GM12873 (cell line): ENCODE data around the gene CMTM8.

Source experiments
- TF ChIP-seq, protein P1 (sequence below): IDR thresholded peaks from 2 replicates; pipeline ENCODE4 v1.5.1; 2012; ENCODE audit warnings: low read depth, mild to moderate bottlenecking, moderate library complexity, low read length, control low read depth; ENCODE audit not compliant: insufficient read depth; ENCODE audit errors: missing control alignments

Gene CMTM8

DNA sequence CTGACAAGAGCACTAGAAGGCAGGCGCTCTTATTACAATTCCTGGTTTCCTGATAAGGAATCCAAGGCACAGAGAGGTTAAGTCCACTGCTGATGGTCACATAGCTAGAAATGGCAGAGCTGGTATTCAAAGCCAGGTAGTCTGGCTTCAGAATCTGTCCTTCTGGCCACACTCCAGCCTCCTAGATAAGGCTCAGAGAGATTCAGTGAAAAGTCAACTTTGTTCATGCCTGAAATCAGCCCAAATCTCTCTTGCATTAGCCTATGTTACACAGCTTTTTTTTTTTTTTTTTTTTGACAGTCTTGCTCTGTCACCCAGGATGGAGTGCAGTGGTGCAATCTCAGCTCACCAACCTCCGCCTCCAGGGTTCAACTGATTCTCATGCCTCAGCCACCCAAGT is 21.1 kb upstream of the CMTM8 start:
- TF ChIP-seq, protein P1, sequence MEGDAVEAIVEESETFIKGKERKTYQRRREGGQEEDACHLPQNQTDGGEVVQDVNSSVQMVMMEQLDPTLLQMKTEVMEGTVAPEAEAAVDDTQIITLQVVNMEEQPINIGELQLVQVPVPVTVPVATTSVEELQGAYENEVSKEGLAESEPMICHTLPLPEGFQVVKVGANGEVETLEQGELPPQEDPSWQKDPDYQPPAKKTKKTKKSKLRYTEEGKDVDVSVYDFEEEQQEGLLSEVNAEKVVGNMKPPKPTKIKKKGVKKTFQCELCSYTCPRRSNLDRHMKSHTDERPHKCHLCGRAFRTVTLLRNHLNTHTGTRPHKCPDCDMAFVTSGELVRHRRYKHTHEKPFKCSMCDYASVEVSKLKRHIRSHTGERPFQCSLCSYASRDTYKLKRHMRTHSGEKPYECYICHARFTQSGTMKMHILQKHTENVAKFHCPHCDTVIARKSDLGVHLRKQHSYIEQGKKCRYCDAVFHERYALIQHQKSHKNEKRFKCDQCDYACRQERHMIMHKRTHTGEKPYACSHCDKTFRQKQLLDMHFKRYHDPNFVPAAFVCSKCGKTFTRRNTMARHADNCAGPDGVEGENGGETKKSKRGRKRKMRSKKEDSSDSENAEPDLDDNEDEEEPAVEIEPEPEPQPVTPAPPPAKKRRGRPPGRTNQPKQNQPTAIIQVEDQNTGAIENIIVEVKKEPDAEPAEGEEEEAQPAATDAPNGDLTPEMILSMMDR, result no peak

DNA sequence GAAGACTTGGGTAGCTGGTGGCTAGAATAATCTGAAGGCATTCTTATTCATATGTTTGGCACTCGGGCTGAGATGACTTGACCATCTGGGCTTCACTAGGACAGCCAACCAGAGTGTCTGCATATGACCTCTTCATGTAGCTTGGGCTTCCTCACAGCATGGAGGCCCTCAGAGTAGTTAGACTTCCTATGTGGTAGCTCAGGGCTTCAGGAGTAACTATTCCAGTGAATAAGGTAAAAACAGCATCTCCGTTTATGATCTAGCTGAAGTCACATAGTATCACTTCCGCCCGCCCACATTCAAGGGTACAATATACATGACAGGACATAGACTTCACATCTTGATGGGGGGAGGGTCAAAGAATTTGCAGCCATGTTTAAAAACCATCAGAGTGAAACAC is 18.9 kb upstream of the CMTM8 start:
- TF ChIP-seq, protein P1, result no peak

GRCh38 chr3:32220006-32220405 is 18.5 kb upstream of the CMTM8 start:
- TF ChIP-seq, protein P1, result no peak

DNA sequence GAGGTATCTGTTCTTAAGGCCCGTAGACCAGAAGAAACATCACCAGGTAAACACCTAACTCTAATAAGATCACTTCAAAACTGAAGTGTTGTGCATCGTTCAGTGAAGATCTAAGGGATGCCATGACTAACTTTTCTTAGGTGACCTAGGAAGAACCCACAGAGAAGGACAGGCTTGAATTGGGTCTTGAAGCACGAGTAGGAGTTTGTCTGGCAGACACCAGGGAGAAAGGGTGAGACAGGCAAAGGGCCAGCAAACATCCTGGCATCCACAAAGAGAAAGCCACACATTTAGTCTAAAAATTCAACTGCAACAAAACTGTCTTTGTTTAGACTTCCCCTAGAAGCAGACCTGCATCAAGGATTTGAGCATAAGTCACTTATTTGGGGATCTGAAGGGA is 15.5 kb upstream of the CMTM8 start:
- TF ChIP-seq, protein P1, result no peak

DNA sequence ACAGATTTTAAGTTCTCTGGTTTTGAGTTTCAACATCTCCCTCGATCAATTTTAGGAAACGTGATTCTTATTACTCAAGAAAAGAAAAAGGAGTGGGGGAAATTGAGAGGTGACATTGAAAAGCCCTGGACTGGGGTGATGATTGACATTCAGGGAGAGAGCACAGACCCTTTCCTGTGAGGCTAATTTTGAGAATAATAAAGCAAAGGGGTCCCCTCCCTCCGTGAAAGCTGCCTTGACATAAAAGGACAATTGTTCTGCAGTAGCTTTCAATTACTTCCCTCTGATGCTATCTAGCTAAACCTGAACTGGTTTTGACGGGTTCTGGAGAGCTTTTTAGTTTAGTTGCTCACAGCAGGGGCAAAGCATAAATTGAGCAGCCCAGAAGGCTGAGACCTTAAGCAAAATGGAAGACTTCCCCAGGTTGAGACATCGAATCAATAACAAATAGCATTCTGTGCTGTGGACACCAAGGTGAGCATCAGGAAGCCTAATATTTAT is 14.4 kb upstream of the CMTM8 start:
- TF ChIP-seq, protein P1, result no peak

DNA sequence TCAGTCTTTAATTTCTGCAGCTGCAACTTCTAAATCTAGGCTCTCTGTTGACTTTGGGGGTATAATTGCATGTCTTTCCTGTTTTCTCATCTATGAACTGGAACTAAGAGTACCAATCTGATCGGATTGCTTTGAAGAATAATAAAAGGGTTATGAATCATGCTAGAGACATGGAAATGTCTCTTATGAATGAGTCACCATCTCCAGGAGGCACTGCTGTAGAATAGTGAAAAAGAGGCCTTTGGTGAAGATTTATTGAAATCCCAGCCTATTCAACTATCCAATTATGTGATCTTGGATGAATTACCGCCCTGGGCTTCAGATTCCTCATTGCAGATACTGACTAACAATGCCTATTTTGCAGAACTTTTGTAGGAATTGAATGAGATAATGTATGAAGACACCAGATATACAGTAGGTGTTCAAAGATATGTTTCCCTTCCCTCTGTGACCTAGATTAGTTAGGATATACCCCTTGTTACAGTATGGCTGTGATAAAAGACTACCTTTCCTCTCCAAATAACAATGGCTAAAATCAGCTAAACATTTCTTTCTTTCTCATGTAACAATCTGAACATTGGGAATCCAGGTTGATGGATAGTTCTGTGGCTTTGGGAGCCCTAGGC is 11.5 kb upstream of the CMTM8 start:
- TF ChIP-seq, protein P1, result no peak

DNA sequence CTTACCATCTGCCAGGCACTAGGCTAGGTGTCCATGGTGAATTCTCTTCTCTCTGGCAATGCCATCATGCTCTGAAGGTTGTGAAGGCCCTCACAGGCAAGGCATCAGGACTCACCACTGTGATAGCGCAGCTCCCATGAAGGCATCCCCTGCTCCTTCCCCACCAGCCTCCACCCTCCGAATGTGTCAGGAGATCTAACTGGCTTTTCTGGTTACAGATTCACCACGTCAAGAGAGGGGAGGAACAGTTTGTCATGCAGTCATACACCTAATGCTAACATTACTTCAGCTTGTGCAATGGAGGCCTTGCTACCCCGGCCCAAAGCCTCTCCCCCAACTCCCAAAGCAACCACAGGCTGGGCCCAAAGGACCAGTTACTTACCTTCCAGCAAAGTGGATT is 8.9 kb upstream of the CMTM8 start:
- TF ChIP-seq, protein P1, result no peak
